Vagina (tissue), 2 donors: ENCODE measurements around the gene AMOTL2.

Source experiments
- CTCF ChIP-seq, 3 experiments: fragments of 450-650 bp in 2 of 3; fragments of 200-600 bp in 1 of 3; sonication (generic) in 1 of 3; IDR thresholded peaks; one replicate each; pipeline ENCODE4 v1.5.1; 2017 to 2019; ENCODE audit warnings: antibody characterized with exemption in 3 of 3, mild to moderate bottlenecking in 2 of 3, moderate library complexity in 2 of 3
- POLR2AphosphoS5 ChIP-seq, 2 donors: sonication (generic); formaldehyde crosslinking; IDR thresholded peaks; one replicate each; pipeline ENCODE4 v1.9.0; 2017; ENCODE audit warnings: antibody characterized with exemption in 2 of 2, mild to moderate bottlenecking in 2 of 2, low read depth in 1 of 2; ENCODE audit not compliant: insufficient read depth in 1 of 2

- TF ChIP-seq CTCF (IDR thresholded peaks at IDR 0.05) (no peak), POLR2AphosphoS5 (IDR thresholded peaks at IDR 0.05; ENCODE audit: insufficient read depth in 1 of 2, low read depth in 1 of 2) (no peak)
Measured at GRCh38 chr3:134365766-134366065, 8.5 kb downstream of the AMOTL2 start.
